Measurements from ENCODE around the gene SNAP47.

Gene SNAP47

GRCh38 chr1:227796359-227796915 is 61.2 kb downstream of the SNAP47 start:
- no peak for DNase-seq (ENCODE audit: low read depth, low spot score)

GRCh38 chr1:227797144-227797543 is 61.9 kb downstream of the SNAP47 start:
- no peak for DNase-seq (ENCODE audit: low read depth, low spot score)

GRCh38 chr1:227797625-227798024 is 62.4 kb downstream of the SNAP47 start:
- no peak for DNase-seq (ENCODE audit: low read depth, low spot score)

- DNase-seq (ENCODE audit: low read depth, low spot score): no peak
These were observed 63.0 kb downstream of the SNAP47 start for GRCh38 chr1:227798078-227798802.

- DNase-seq (ENCODE audit: low read depth, low spot score): no peak
These were observed 64.5 kb downstream of the SNAP47 start for GRCh38 chr1:227799756-227800155.

- no peak for DNase-seq (ENCODE audit: low read depth, low spot score)
These were observed 68.7 kb downstream of the SNAP47 start for GRCh38 chr1:227803933-227804332.

- no peak for DNase-seq (ENCODE audit: low read depth, low spot score)
These were observed 70.5 kb downstream of the SNAP47 start for GRCh38 chr1:227805606-227806197.

GRCh38 chr1:227808566-227808965 is 73.3 kb downstream of the SNAP47 start:
- DNase-seq (ENCODE audit: low read depth, low spot score): no peak

- DNase-seq (ENCODE audit: low read depth, low spot score): no peak
These were observed 73.8 kb downstream of the SNAP47 start for GRCh38 chr1:227809026-227809425.

GRCh38 chr1:227813962-227814361 is 78.7 kb downstream of the SNAP47 start:
- no peak for DNase-seq (ENCODE audit: low read depth, low spot score)

GRCh38 chr1:227815468-227816409 is 80.5 kb downstream of the SNAP47 start, which contains the start of gene PRSS38:
TSS of gene PRSS38 (plus strand) at chr1:227815675. CDS start at chr1:227815717, 42 bp downstream.
- DNase-seq (ENCODE audit: low read depth, low spot score): no peak

- DNase-seq (ENCODE audit: low read depth, low spot score): no peak
These were observed 81.7 kb downstream of the SNAP47 start for GRCh38 chr1:227816750-227817446.

- no peak for DNase-seq (ENCODE audit: low read depth, low spot score)
These were observed 88.3 kb downstream of the SNAP47 start for GRCh38 chr1:227823537-227823936.

- no peak for DNase-seq (ENCODE audit: low read depth, low spot score)
These were observed 89.0 kb downstream of the SNAP47 start for GRCh38 chr1:227824204-227824603.

GRCh38 chr1:227828786-227829185 is 93.6 kb downstream of the SNAP47 start:
- no peak for DNase-seq (ENCODE audit: low read depth, low spot score)
